ENCODE measurements around the gene INSYN2B.

GRCh38 chr5:169886677-169887076 is 93.6 kb downstream of the INSYN2B start:
- no peak for TF ChIP-seq POLR2AphosphoS5 (IDR thresholded peaks at IDR 0.05; ENCODE audit: insufficient read depth in 1 of 2, low read depth in 1 of 2)
- TF ChIP-seq CTCF (IDR thresholded peaks at IDR 0.05): no peak
- TF ChIP-seq POLR2A (IDR thresholded peaks at IDR 0.05): no peak
